A673 (cell line): ENCODE data around the gene MACROD1. TPM values are rescaled to one million over a fixed set of nuclear protein-coding genes. Genes with fewer than 3 reads are reported as not detected.

Experiments
- BruUV-seq: library from RNA; stranded (reverse); fragments of 400-500 nt; replicated peaks from 2 replicates; lab custom pipeline; 2021; lab: Mats Ljungman, UMichigan
- CTCF ChIA-PET: fragments of 300-600 bp; sonication (Branson Sonifier 250); formaldehyde crosslinking; loops from one replicate; lab custom pipeline; 2022; ENCODE audit warnings: antibody characterized with exemption; lab: Charles Lee
- POLR2A ChIA-PET: fragments of 300-600 bp; sonication (Branson Sonifier 250); formaldehyde crosslinking; loops from one replicate; lab custom pipeline; 2022; ENCODE audit warnings: antibody characterized with exemption; ENCODE audit not compliant: low non-redundant PET; lab: Charles Lee
- DNase-seq: peaks from one replicate; pipeline ENCODE4 v3.0.0-alpha.2; 2015; ENCODE audit warnings: low spot score
- H3K27ac ChIP-seq: fragments of 200-600 bp; sonication (generic); 2 replicates; pipeline ENCODE4 v1.5.1; 2016; ENCODE audit warnings: mixed run types, low read depth, mild to moderate bottlenecking, mixed read lengths, antibody characterized with exemption, low read length; ENCODE audit not compliant: poor library complexity, severe bottlenecking
- H3K27me3 ChIP-seq: fragments of 200-600 bp; sonication (generic); replicated peaks from 2 replicates; pipeline ENCODE4 v1.6.1; 2017; ENCODE audit warnings: mixed run types, low read depth, mild to moderate bottlenecking, mixed read lengths, antibody characterized with exemption, low read length; ENCODE audit not compliant: insufficient read depth, poor library complexity
- H3K36me3 ChIP-seq: fragments of 200-600 bp; sonication (generic); 2 replicates; pipeline ENCODE4 v1.6.1; 2016; ENCODE audit warnings: mixed run types, mild to moderate bottlenecking, mixed read lengths, antibody characterized with exemption, low read length; ENCODE audit not compliant: insufficient read depth, poor library complexity, severe bottlenecking
- H3K4me1 ChIP-seq: fragments of 200-600 bp; sonication (generic); 2 replicates; pipeline ENCODE4 v1.6.1; 2017; ENCODE audit warnings: mixed run types, mild to moderate bottlenecking, mixed read lengths, antibody characterized with exemption, low read length; ENCODE audit not compliant: insufficient read depth, poor library complexity, severe bottlenecking
- H3K4me3 ChIP-seq: fragments of 200-600 bp; sonication (generic); 2 replicates; pipeline ENCODE4 v1.5.1; 2016; ENCODE audit warnings: low read depth, mixed run types, mild to moderate bottlenecking, mixed read lengths, low read length; ENCODE audit not compliant: poor library complexity, severe bottlenecking
- H3K9me3 ChIP-seq: fragments of 200-600 bp; sonication (generic); 2 replicates; pipeline ENCODE4 v1.6.1; 2016; ENCODE audit warnings: mixed run types, low read depth, mild to moderate bottlenecking, mixed read lengths, antibody characterized with exemption, low read length; ENCODE audit not compliant: poor library complexity, severe bottlenecking
- EZH2 ChIP-seq: fragments of 200-600 bp; sonication (generic); IDR thresholded peaks from 2 replicates; pipeline ENCODE4 v1.6.1; 2017; ENCODE audit warnings: borderline replicate concordance, low read depth, mild to moderate bottlenecking, mixed read lengths, antibody characterized with exemption, low read length; ENCODE audit not compliant: poor library complexity, severe bottlenecking
- intact Hi-C: fragments of 100-400 bp; cut with micrococcal nuclease; formaldehyde crosslinking; loops from one replicate; pipeline ENCODE4 v1.10.0; 2022; ENCODE audit not compliant: unreplicated experiment
- total RNA-seq: library from RNA; stranded (reverse); gene quantifications from 2 replicates; pipeline ENCODE4 v1.2.3, GENCODE V29; 2021
- TF ChIP-seq, protein P1 (sequence below): fragments of 300-800, 200-600 bp; sonication (generic); conservative IDR thresholded peaks from 2 replicates; pipeline ENCODE4 v1.5.1; 2017; ENCODE audit warnings: low read depth, mild to moderate bottlenecking, antibody characterized with exemption, low read length, moderate library complexity, mixed read lengths

The MACROD1 gene
- total RNA-seq, 1 experiment from 2014 or later, result 28.7 TPM

GRCh38 chr11:64056861-64057260 is 109.1 kb downstream of the MACROD1 start:
- Histone ChIP-seq H3K36me3 (no peaks in the 10 kb centered on the region), H3K27ac (no peak overlapping the region), H3K4me3 (no peak overlapping the region), H3K27me3 (no peaks in the 10 kb centered on the region), H3K4me1 (peaks cover 32% of the 10 kb centered on the region), H3K9me3 (no peaks in the 10 kb centered on the region)
- DNase-seq, result no peak
- intact Hi-C loops, result no loop called here
- CTCF ChIA-PET, result no interaction called here
- no peak for TF ChIP-seq EZH2
- TF ChIP-seq, protein P1, sequence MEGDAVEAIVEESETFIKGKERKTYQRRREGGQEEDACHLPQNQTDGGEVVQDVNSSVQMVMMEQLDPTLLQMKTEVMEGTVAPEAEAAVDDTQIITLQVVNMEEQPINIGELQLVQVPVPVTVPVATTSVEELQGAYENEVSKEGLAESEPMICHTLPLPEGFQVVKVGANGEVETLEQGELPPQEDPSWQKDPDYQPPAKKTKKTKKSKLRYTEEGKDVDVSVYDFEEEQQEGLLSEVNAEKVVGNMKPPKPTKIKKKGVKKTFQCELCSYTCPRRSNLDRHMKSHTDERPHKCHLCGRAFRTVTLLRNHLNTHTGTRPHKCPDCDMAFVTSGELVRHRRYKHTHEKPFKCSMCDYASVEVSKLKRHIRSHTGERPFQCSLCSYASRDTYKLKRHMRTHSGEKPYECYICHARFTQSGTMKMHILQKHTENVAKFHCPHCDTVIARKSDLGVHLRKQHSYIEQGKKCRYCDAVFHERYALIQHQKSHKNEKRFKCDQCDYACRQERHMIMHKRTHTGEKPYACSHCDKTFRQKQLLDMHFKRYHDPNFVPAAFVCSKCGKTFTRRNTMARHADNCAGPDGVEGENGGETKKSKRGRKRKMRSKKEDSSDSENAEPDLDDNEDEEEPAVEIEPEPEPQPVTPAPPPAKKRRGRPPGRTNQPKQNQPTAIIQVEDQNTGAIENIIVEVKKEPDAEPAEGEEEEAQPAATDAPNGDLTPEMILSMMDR, result no peak
- POLR2A ChIA-PET, result no interaction called here
- BruUV-seq, result no TSS peak

DNA sequence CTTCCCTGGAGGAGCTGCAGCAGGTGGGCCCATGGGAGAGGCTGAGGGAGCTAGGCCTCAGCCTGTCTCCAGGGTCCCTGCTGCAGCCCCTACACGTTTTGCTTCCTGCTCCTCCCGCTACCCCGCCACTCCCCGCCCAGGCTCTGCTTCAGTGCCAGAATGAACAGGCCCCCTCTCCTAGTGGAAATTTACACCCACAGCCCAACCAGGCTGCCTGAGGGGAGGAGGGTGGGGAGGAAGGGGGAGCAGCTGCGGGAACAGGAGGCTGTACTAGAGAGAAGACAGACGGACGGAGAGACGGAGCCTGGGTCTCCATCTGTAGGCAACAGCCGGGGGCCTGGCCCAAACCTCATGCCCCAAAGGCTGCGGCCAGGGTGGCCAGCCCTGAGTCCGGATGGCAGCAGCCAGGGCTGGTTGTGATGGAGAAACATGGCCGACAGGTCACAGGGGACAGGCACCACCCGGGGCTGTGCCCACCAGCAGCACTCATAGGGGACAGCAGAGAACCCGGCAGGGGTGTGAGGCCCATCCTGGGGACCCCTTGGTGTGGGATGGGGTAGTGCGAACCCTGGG is 109.6 kb downstream of the MACROD1 start:
- POLR2A ChIA-PET, result no interaction called here
- no peaks in the 10 kb centered on the region for H3K27me3 ChIP-seq

GRCh38 chr11:64055077-64055476 is 110.8 kb downstream of the MACROD1 start:
- Histone ChIP-seq H3K4me3 (no peak overlapping the region), H3K27me3 (no peaks in the 10 kb centered on the region), H3K27ac (no peak overlapping the region), H3K4me1 (peaks cover 19% of the 10 kb centered on the region), H3K9me3 (no peaks in the 10 kb centered on the region), H3K36me3 (no peaks in the 10 kb centered on the region)
- peak; percentile 45 for DNase-seq
- ChIA-PET CTCF (interaction anchor here (0.6 kb wide), 1 partner anchor 15 kb away, joined by 3 read pairs; no protein-coding TSS in a partner anchor), POLR2A (no interaction called here)
- intact Hi-C loops, result no loop called here
- TF ChIP-seq, protein P1, result no peak
- no peak for TF ChIP-seq EZH2
- BruUV-seq, result no TSS peak

More for the DNA sequence above, 109.6 kb downstream of the MACROD1 start:
- intact Hi-C loops, result no loop called here
- H3K9me3 ChIP-seq, result no peaks in the 10 kb centered on the region
- H3K36me3 ChIP-seq, result no peaks in the 10 kb centered on the region
- TF ChIP-seq EZH2, result no peak
- TF ChIP-seq, protein P1, result no peak
- peak; percentile 53 for DNase-seq
- no peak overlapping the region for H3K27ac ChIP-seq
- CTCF ChIA-PET, result no interaction called here
- H3K4me1 ChIP-seq, result peaks cover 30% of the 10 kb centered on the region
- BruUV-seq, result no TSS peak
- no peak overlapping the region for H3K4me3 ChIP-seq
